Neural cell (in vitro differentiated cells): ENCODE data around the gene USP20.

Experiments
- CTCF ChIP-seq: fragments of 450-650 bp; IDR thresholded peaks from 2 replicates; pipeline ENCODE4 v1.5.1; 2014; ENCODE audit warnings: antibody characterized with exemption, mild to moderate bottlenecking, moderate library complexity; ENCODE audit not compliant: poor library complexity, severe bottlenecking
- EP300 ChIP-seq: fragments of 450-650 bp; conservative IDR thresholded peaks from 2 replicates; pipeline ENCODE4 v1.6.1; 2014; ENCODE audit warnings: antibody characterized with exemption, mild to moderate bottlenecking, moderate library complexity; ENCODE audit not compliant: poor library complexity, severe bottlenecking
- EZH2 ChIP-seq: fragments of 200-600, 300-800 bp; shearing (Covaris generic), sonication (generic); IDR thresholded peaks from 2 replicates; pipeline ENCODE4 v1.6.1; 2014; ENCODE audit warnings: antibody characterized with exemption, low read length, borderline replicate concordance, mild to moderate bottlenecking; ENCODE audit not compliant: insufficient read depth, poor library complexity, severe bottlenecking
- MXI1 ChIP-seq: fragments of 450-650 bp; conservative IDR thresholded peaks from 2 replicates; pipeline ENCODE4 v1.6.1; 2014; ENCODE audit warnings: antibody characterized with exemption, mild to moderate bottlenecking; ENCODE audit not compliant: poor library complexity, severe bottlenecking
- POLR2AphosphoS5 ChIP-seq: IDR thresholded peaks from 2 replicates; pipeline ENCODE4 v1.6.1; 2012
- RAD21 ChIP-seq: fragments of 450-650 bp; conservative IDR thresholded peaks from 2 replicates; pipeline ENCODE4 v1.6.1; 2014; ENCODE audit warnings: antibody characterized with exemption, mild to moderate bottlenecking, moderate library complexity
- REST ChIP-seq: IDR thresholded peaks from 2 replicates; pipeline ENCODE4 v1.6.1; 2012; ENCODE audit warnings: borderline replicate concordance
- TAF1 ChIP-seq: IDR thresholded peaks from 2 replicates; pipeline ENCODE4 v1.6.1; 2012; ENCODE audit warnings: low read depth

- TF ChIP-seq MXI1 (no peak), POLR2AphosphoS5 (no peak), CTCF (no peak), EZH2 (no peak), EP300 (no peak), RAD21 (no peak), TAF1 (no peak), REST (no peak)
Measured at GRCh38 chr9:129904734-129905133, 69.5 kb downstream of the USP20 start.
